Brain microvascular endothelial cell (primary cell): Measurements from ENCODE around the gene SNRPN.
"Not testable (repeated sequence)": the region's sequence is repeated elsewhere in the genome, so short reads cannot be mapped to it uniquely, and the experiment has no call there.

Experiments used
- DNase-seq: peaks from one replicate; pipeline ENCODE4 v3.0.0-alpha.2; 2020
- H3K27ac ChIP-seq: fragments of 250-450 bp; sonication (Bioruptor Pico); 2 replicates; pipeline ENCODE4 v1.5.1; 2020; ENCODE audit warnings: mild to moderate bottlenecking, moderate library complexity
- H3K27me3 ChIP-seq: fragments of 250-450 bp; sonication (Bioruptor Pico); replicated peaks from 2 replicates; pipeline ENCODE4 v1.5.1; 2020; ENCODE audit warnings: mild to moderate bottlenecking
- H3K36me3 ChIP-seq: fragments of 250-450 bp; sonication (Bioruptor Pico); replicated peaks from 2 replicates; pipeline ENCODE4 v1.5.1; 2020; ENCODE audit warnings: mild to moderate bottlenecking
- H3K4me3 ChIP-seq: 2 replicates; pipeline ENCODE4 v1.5.1; 2011; ENCODE audit warnings: low read depth, mild to moderate bottlenecking, control low read depth, low read length, moderate library complexity
- in situ Hi-C: cut with HindIII; loops from 2 replicates; pipeline ENCODE4 v1.10.0; 2017; ENCODE audit warnings: low sequenced_read_pairs, low pct_ligation_motif_present
- TF ChIP-seq, protein P1 (sequence below): IDR thresholded peaks from 2 replicates; pipeline ENCODE4 v1.5.1; 2011; ENCODE audit warnings: low read depth, mild to moderate bottlenecking, moderate library complexity, low read length, control low read depth, inconsistent platforms; ENCODE audit errors: missing control alignments

SNRPN gene

DNA sequence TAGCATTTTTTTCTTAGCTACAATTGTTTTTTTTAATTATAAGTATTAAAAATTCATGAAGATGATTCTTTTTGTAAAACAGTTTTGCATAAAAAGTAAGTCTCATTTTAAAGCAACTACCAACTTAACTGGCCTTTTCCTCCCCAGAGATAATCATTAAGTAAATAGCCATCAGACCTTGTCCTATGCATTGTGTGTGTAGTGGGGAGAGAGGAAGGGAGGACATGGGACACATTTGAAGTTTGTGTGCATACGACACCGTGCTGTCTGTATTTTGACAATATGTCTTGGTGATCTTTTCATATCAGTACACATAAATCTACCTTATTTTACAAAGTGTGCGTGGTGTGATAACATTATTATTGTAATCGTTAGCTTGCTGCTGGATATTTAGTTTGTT lies 8.1 kb downstream of the SNRPN start:
- Histone ChIP-seq H3K4me3 (no peak overlapping the region), H3K27ac (no peak overlapping the region), H3K36me3 (no peaks in the 10 kb centered on the region), H3K27me3 (no peaks in the 10 kb centered on the region)
- no peak for DNase-seq
- TF ChIP-seq, protein P1, sequence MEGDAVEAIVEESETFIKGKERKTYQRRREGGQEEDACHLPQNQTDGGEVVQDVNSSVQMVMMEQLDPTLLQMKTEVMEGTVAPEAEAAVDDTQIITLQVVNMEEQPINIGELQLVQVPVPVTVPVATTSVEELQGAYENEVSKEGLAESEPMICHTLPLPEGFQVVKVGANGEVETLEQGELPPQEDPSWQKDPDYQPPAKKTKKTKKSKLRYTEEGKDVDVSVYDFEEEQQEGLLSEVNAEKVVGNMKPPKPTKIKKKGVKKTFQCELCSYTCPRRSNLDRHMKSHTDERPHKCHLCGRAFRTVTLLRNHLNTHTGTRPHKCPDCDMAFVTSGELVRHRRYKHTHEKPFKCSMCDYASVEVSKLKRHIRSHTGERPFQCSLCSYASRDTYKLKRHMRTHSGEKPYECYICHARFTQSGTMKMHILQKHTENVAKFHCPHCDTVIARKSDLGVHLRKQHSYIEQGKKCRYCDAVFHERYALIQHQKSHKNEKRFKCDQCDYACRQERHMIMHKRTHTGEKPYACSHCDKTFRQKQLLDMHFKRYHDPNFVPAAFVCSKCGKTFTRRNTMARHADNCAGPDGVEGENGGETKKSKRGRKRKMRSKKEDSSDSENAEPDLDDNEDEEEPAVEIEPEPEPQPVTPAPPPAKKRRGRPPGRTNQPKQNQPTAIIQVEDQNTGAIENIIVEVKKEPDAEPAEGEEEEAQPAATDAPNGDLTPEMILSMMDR: no peak
- in situ Hi-C loops: no loop called here

DNA sequence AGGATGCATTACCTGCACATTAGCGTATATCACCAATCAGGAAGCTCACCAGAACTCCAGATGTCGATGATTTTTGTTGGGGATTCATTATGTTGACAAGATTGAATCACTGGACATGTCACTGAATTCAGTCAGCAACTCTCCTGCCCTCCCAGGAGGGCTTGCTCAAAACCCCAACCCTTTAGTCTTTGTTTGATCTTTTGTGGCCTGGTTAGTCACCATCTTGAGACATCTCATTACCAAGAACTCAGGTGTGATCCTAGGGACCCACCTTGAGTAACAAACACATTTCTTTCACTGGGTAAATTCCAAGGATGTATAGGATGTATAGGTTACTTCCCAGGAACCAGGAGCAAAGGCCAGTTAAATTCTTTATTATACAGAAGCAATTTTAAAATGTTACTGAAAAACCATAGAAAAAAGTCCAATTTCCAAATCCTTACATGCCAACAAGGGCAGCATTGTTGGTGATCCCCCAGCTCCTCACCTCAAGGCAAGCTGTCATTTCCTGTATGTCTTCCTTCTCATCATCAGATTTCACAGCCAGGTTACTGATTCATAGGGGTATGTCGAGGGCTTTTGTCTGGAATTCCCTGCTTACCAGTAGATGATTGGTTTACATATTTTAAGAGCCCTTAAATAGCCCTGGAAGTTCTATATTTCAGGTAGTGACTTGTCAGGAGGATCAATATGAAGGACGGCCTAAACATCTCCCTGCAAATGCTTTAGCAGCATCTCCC lies 11.7 kb downstream of the SNRPN start:
- Histone ChIP-seq H3K27ac (no peak overlapping the region), H3K36me3 (no peaks in the 10 kb centered on the region), H3K27me3 (no peaks in the 10 kb centered on the region), H3K4me3 (no peak overlapping the region)
- DNase-seq: no peak
- TF ChIP-seq, protein P1: no peak
- in situ Hi-C loops: no loop called here

DNA sequence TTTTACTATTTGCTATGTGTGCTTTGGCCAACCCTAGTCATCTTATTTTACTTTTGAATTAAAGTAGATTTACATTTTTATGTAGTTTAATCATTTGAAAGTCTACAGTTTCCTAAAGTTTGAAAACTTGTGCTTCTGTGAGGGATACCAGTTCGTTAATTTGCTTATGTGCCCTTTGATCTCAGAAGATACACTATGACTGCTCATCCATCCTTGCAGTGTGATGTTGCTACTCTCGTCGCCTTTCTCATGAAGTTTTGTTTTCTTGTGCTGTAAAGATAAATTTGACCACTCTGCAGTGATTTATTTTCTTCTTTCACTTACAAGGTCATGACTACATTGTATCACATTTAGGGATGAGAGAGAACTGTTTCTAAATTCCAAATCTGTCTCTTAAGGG lies 16.3 kb downstream of the SNRPN start:
- DNase-seq: no peak
- no peaks in the 10 kb centered on the region for H3K36me3 ChIP-seq
- H3K27ac ChIP-seq: no peak overlapping the region
- H3K27me3 ChIP-seq: no peaks in the 10 kb centered on the region
- in situ Hi-C loops: no loop called here
- TF ChIP-seq, protein P1: no peak
- H3K4me3 ChIP-seq: no peak overlapping the region

DNA sequence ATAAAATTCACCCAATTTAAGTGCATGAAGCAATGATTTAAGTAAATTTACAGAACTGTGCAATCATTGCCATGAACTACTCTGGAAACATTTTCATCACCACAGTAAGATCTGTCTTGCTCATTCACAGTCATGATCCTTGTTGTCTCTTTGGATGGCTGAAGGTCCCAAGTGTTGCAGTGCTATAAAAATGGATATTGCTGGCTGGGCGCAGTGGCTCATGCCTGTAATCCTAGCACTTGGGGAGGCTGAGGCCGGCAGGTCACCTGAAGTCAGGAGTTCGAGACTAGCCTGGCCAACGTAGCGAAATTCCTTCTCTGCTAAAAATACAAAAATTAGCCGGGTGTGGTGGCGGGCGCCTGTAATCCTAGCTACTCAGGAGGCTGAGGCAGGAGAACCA lies 17.0 kb downstream of the SNRPN start:
- in situ Hi-C loops: no loop called here
- H3K36me3 ChIP-seq: no peaks in the 10 kb centered on the region
- H3K4me3 ChIP-seq: no peak overlapping the region
- H3K27ac ChIP-seq: no peak overlapping the region
- no peak for DNase-seq
- TF ChIP-seq, protein P1: no peak
- H3K27me3 ChIP-seq: no peaks in the 10 kb centered on the region

DNA sequence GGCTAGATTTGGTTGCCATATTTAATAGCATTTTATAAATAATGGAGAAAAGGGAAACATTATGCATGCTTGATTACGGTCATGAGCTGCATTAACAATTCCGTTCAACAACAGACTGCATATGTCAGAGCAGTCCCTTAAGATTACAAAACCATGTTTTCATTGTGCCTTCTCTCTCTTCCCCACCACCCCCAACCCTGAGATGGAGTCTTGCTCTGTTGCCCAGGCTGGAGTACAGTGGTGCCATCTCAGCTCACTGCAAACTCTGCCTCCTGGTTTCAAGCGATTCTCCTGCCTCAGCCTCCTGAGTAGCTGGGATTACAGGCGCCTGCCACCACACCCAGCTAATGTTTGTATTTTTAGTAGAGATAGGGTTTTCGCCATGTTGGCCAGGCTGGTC lies 17.9 kb downstream of the SNRPN start:
- H3K27me3 ChIP-seq, H3K36me3 ChIP-seq, H3K27ac ChIP-seq, H3K4me3 ChIP-seq, in situ Hi-C loops, DNase-seq: not testable (repeated sequence)

DNA sequence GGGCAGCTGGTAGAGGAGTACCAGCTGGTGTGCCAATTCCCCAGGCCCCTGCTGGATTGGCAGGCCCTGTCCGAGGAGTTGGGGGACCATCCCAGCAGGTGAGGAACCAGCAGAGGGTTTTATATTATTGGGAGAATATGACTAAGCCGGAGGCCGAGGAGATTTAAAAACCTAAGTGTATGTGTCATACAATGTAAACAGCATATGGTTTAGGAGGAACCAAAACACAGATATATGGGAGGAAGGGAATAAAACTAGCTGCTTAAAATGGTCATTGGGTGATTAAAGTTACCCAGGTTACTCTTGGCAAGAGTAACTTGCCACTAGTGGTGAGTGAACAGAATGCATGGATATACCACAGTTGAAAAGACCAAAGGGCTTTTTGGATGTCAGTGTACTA lies 22.1 kb downstream of the SNRPN start:
- Histone ChIP-seq H3K36me3 (peaks cover 4% of the 10 kb centered on the region), H3K27me3 (no peaks in the 10 kb centered on the region), H3K27ac (no peak overlapping the region), H3K4me3 (no peak overlapping the region)
- TF ChIP-seq, protein P1: no peak
- in situ Hi-C loops: no loop called here
- no peak for DNase-seq
